Left ventricle myocardium inferior (tissue), 1 donor: ENCODE results near the gene FYB1. TPM values are rescaled to one million over a fixed set of nuclear protein-coding genes. Genes with fewer than 3 reads are reported as not detected.

Experiments used
- DNase-seq: peaks from one replicate; pipeline ENCODE4 v3.0.0-alpha.2; 2020
- H3K27ac ChIP-seq: fragments of 200-600 bp; replicated peaks from 2 replicates; pipeline ENCODE4 v1.8.0; 2021
- H3K27me3 ChIP-seq: fragments of 200-600 bp; 2 replicates; pipeline ENCODE4 v1.8.0; 2021; ENCODE audit warnings: low read depth
- H3K36me3 ChIP-seq: fragments of 200-600 bp; 2 replicates; pipeline ENCODE4 v1.8.0; 2021
- H3K4me1 ChIP-seq: fragments of 200-600 bp; 2 replicates; pipeline ENCODE4 v1.8.0; 2021
- H3K4me3 ChIP-seq: fragments of 200-600 bp; 2 replicates; pipeline ENCODE4 v1.8.0; 2021; ENCODE audit warnings: mild to moderate bottlenecking, moderate library complexity
- H3K9me3 ChIP-seq: fragments of 200-600 bp; replicated peaks from 2 replicates; pipeline ENCODE4 v1.8.0; 2021
- CTCF ChIP-seq: fragments of 200-600 bp; IDR thresholded peaks from 2 replicates; pipeline ENCODE4 v1.8.0; 2021; ENCODE audit warnings: antibody characterized with exemption, mild to moderate bottlenecking, borderline replicate concordance
- intact Hi-C: fragments of 100-400 bp; cut with micrococcal nuclease; formaldehyde crosslinking; loops from one replicate; pipeline ENCODE4 v1.11.0; 2022
- total RNA-seq: library from RNA; stranded (reverse); fragmentation: NEBNext Ultra II Directional; extraction: Animal tissue kit (Norgen Biotek cat#: 25700); gene quantifications from one replicate; pipeline ENCODE4 v1.2.1, GENCODE V29; 2021
- donor health status: DM: no; HTN: yes; CAD: no; lungs with severe emphysema.

The FYB1 gene
- total RNA-seq, 1 donor from 2014 or later, result 4.9 TPM

- no peak for DNase-seq
- H3K27ac ChIP-seq, result no peak overlapping the region
- H3K9me3 ChIP-seq, result no peaks in the 10 kb centered on the region
- H3K4me1 ChIP-seq, result no peaks in the 10 kb centered on the region
- H3K4me3 ChIP-seq, result no peak overlapping the region
- no peaks in the 10 kb centered on the region for H3K36me3 ChIP-seq
- intact Hi-C loops, result no loop called here
- peaks cover 25% of the 10 kb centered on the region for H3K27me3 ChIP-seq
- no peak for TF ChIP-seq CTCF
These were observed 21.2 kb downstream of the FYB1 start for GRCh38 chr5:39198127-39198526.

- no peak for TF ChIP-seq CTCF
- Histone ChIP-seq H3K27ac (no peak overlapping the region), H3K4me1 (no peaks in the 10 kb centered on the region), H3K4me3 (no peak overlapping the region), H3K27me3 (peaks cover 31% of the 10 kb centered on the region), H3K36me3 (no peaks in the 10 kb centered on the region), H3K9me3 (no peaks in the 10 kb centered on the region)
- DNase-seq, result no peak
- intact Hi-C loops, result no loop called here
These were observed 21.8 kb downstream of the FYB1 start for GRCh38 chr5:39197556-39197955.

GRCh38 chr5:39195198-39195826, 24.1 kb downstream of the FYB1 start:
- H3K9me3 ChIP-seq, result no peaks in the 10 kb centered on the region
- H3K4me3 ChIP-seq, result no peak overlapping the region
- peaks cover 40% of the 10 kb centered on the region for H3K27me3 ChIP-seq
- H3K36me3 ChIP-seq, result no peaks in the 10 kb centered on the region
- no peaks in the 10 kb centered on the region for H3K4me1 ChIP-seq
- no peak for TF ChIP-seq CTCF
- intact Hi-C loops, result no loop called here
- H3K27ac ChIP-seq, result no peak overlapping the region
- DNase-seq, result no peak

- no peaks in the 10 kb centered on the region for H3K9me3 ChIP-seq
- intact Hi-C loops, result no loop called here
- no peaks in the 10 kb centered on the region for H3K36me3 ChIP-seq
- H3K4me1 ChIP-seq, result no peaks in the 10 kb centered on the region
- H3K27me3 ChIP-seq, result peaks cover 40% of the 10 kb centered on the region
- TF ChIP-seq CTCF, result no peak
- H3K4me3 ChIP-seq, result no peak overlapping the region
- no peak overlapping the region for H3K27ac ChIP-seq
- no peak for DNase-seq
These were observed 24.8 kb downstream of the FYB1 start for GRCh38 chr5:39194466-39195136.

- H3K27ac ChIP-seq, result no peak overlapping the region
- no peak for DNase-seq
- H3K4me1 ChIP-seq, result no peaks in the 10 kb centered on the region
- peaks cover 40% of the 10 kb centered on the region for H3K27me3 ChIP-seq
- TF ChIP-seq CTCF, result no peak
- intact Hi-C loops, result no loop called here
- H3K36me3 ChIP-seq, result no peaks in the 10 kb centered on the region
- no peak overlapping the region for H3K4me3 ChIP-seq
- H3K9me3 ChIP-seq, result no peaks in the 10 kb centered on the region
These were observed 25.6 kb downstream of the FYB1 start for GRCh38 chr5:39193553-39194465.
